ENCODE results near the gene TRAFD1.

DNA sequence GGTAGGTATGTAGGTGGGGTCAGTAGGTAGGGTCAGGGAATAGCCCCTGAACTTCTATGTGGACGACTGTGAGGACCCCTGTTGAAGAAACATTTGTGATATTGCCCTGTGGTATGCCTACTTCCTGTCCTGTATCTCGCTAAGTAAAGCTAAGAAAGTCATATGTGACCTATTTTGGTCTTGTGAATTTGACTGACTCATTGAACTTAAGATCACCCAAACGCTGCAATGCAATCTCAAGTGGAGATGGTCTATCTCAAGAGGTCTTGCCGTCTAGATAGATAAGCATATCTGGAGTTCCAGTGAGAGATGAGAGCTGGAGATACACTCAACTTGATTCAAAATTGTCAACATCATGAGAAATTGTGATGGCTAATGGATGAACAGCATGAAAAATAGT lies 73.8 kb downstream of the TRAFD1 start:
- TF ChIP-seq POLR2A (IDR thresholded peaks at IDR 0.05): no peak
- TF ChIP-seq, protein P1, sequence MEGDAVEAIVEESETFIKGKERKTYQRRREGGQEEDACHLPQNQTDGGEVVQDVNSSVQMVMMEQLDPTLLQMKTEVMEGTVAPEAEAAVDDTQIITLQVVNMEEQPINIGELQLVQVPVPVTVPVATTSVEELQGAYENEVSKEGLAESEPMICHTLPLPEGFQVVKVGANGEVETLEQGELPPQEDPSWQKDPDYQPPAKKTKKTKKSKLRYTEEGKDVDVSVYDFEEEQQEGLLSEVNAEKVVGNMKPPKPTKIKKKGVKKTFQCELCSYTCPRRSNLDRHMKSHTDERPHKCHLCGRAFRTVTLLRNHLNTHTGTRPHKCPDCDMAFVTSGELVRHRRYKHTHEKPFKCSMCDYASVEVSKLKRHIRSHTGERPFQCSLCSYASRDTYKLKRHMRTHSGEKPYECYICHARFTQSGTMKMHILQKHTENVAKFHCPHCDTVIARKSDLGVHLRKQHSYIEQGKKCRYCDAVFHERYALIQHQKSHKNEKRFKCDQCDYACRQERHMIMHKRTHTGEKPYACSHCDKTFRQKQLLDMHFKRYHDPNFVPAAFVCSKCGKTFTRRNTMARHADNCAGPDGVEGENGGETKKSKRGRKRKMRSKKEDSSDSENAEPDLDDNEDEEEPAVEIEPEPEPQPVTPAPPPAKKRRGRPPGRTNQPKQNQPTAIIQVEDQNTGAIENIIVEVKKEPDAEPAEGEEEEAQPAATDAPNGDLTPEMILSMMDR (IDR thresholded peaks at IDR 0.05): no peak
- no peak for TF ChIP-seq EP300 (IDR thresholded peaks at IDR 0.05)
